Uterus (tissue), 4 donors: ENCODE data around the gene RGS7. TPM values are rescaled to one million over a fixed set of nuclear protein-coding genes. Genes with fewer than 3 reads are reported as not detected.

ENCODE experiments used
- DNase-seq, 2 donors: peaks; one replicate each; pipeline ENCODE4 v3.0.0-alpha.2; 2019 to 2020
- H3K27ac ChIP-seq, 2 donors: fragments of 200-600 bp; sonication (generic); 1 replicate in 1 of 2; 2 replicates in 1 of 2; pipeline ENCODE4 v1.5.1; 2016 to 2018
- H3K27me3 ChIP-seq, 2 donors: fragments of 200-600 bp; sonication (generic); one replicate each; pipeline ENCODE4 v1.5.1; 2018 to 2019; ENCODE audit warnings: control low read depth in 1 of 2
- H3K36me3 ChIP-seq, 2 donors: fragments of 200-600 bp; sonication (generic); one replicate each; pipeline ENCODE4 v1.5.1; 2019; ENCODE audit warnings: control low read depth in 1 of 2
- H3K4me1 ChIP-seq, 2 donors: fragments of 200-600 bp; sonication (generic); one replicate each; pipeline ENCODE4 v1.5.1; 2018 to 2019; ENCODE audit warnings: control low read depth in 1 of 2
- H3K4me3 ChIP-seq, 2 donors: fragments of 200-600 bp; sonication (generic); 1 replicate in 1 of 2; 2 replicates in 1 of 2; pipeline ENCODE4 v1.5.1; 2018 to 2019; ENCODE audit warnings: mild to moderate bottlenecking in 1 of 2
- H3K9me3 ChIP-seq, 2 donors: fragments of 200-600 bp; sonication (generic); one replicate each; pipeline ENCODE4 v1.5.1; 2019; ENCODE audit warnings: control low read depth in 1 of 2
- POLR2A ChIP-seq, 2 donors: fragments of 450-650 bp; IDR thresholded peaks; one replicate each; pipeline ENCODE4 v1.6.1; 2016; ENCODE audit warnings: antibody characterized with exemption in 2 of 2, mild to moderate bottlenecking in 1 of 2, moderate library complexity in 1 of 2
- intact Hi-C: fragments of 100-400 bp; cut with DNase I; formaldehyde crosslinking; loops from one replicate; pipeline ENCODE4 v1.15.1; 2023; ENCODE audit warnings: low total_unique reads
- total RNA-seq, 4 donors: library from RNA; depleted of rRNA in 3 of 4; stranded (reverse); fragments of >200 nt in 3 of 4; gene quantifications; one replicate each; pipeline versions ENCODE4 v1.1.0 to v1.2.4, GENCODE V29; 2014 to 2023
- TF ChIP-seq, protein P1 (sequence below), 4 experiments: fragments of 200-600 bp in 2 of 4; fragments of 450-650 bp in 2 of 4; sonication (generic) in 2 of 4; IDR thresholded peaks; one replicate each; pipeline ENCODE4 v1.5.1; 2016 to 2019; ENCODE audit warnings: antibody characterized with exemption in 4 of 4, mild to moderate bottlenecking in 2 of 4, moderate library complexity in 1 of 4
- donor health status: DM: yes; HTN: yes; CAD: no.

RGS7 gene
- total RNA-seq, 4 donors from 2014 or later: 0.62 TPM; not detected in 3

DNA sequence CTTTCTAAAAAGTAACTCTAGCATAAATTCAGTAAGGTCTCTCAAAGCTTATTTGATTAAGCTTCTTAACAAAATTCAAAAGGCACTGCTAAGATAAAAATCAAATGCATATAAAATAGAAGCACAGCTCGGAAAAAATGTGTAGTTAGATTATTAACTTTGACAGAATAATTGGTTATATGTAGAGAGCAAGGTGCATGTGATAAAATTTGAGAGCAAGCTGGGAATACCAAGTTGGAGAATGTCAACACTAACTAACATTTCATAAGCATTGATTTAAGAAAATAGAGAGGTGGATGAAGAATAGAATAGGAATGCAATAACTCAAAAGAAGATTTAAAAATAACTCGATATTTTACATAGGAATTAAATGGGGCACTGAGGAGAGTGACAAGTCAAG lies 540.5 kb downstream of the RGS7 start:
- H3K27me3 ChIP-seq: no peaks in the 10 kb centered on the region
- H3K9me3 ChIP-seq: no peaks in the 10 kb centered on the region
- DNase-seq: no peak
- no peak overlapping the region for H3K27ac ChIP-seq
- H3K4me3 ChIP-seq: no peak overlapping the region
- no peaks in the 10 kb centered on the region for H3K36me3 ChIP-seq
- TF ChIP-seq, protein P1, sequence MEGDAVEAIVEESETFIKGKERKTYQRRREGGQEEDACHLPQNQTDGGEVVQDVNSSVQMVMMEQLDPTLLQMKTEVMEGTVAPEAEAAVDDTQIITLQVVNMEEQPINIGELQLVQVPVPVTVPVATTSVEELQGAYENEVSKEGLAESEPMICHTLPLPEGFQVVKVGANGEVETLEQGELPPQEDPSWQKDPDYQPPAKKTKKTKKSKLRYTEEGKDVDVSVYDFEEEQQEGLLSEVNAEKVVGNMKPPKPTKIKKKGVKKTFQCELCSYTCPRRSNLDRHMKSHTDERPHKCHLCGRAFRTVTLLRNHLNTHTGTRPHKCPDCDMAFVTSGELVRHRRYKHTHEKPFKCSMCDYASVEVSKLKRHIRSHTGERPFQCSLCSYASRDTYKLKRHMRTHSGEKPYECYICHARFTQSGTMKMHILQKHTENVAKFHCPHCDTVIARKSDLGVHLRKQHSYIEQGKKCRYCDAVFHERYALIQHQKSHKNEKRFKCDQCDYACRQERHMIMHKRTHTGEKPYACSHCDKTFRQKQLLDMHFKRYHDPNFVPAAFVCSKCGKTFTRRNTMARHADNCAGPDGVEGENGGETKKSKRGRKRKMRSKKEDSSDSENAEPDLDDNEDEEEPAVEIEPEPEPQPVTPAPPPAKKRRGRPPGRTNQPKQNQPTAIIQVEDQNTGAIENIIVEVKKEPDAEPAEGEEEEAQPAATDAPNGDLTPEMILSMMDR (IDR thresholded peaks at IDR 0.05): no peak
- TF ChIP-seq POLR2A (IDR thresholded peaks at IDR 0.05): no peak
- H3K4me1 ChIP-seq: no peaks in the 10 kb centered on the region
- intact Hi-C loops: no loop called here

DNA sequence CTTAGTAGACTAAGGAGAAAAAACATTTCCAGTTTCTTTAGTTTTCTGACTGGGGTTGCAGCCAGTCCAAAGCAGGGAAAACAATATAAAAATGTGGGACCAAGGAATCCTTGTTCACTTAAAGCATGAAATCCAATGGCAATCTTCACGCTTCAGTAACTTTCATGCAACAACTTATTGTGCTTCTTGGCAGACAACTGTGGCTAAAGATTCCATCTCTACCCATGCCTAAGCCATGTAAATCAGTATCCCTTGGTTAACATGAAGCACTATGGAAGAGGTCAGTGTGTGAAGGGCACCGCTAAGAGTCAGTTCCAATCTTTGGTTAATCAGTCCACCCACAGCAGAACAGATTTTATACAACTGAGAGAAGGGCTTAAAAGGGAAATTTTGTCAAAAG lies 543.3 kb downstream of the RGS7 start:
- Histone ChIP-seq H3K27ac (no peak overlapping the region), H3K9me3 (no peaks in the 10 kb centered on the region), H3K27me3 (no peaks in the 10 kb centered on the region), H3K36me3 (no peaks in the 10 kb centered on the region), H3K4me1 (no peaks in the 10 kb centered on the region), H3K4me3 (no peak overlapping the region)
- intact Hi-C loops: no loop called here
- DNase-seq: no peak
- TF ChIP-seq POLR2A (IDR thresholded peaks at IDR 0.05): no peak
- TF ChIP-seq, protein P1 (IDR thresholded peaks at IDR 0.05): no peak

DNA sequence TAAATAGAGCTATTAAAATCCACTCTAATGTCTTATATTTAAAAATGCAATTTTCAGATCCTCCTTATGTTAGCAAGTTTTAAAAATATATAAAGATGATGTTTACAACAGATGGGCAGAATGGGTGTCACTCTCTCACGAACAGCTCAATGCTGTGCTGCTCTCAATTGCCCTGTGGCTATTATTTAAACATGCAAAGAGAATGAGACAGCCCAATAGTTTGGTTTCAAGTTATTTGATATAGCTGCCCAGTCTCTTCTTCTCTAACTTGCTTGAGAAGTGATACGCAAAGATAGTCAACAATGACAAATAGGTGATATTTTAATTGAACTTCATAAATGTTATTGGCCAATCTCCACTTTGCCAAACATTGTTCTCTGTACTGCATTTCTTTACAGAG lies 545.7 kb downstream of the RGS7 start:
- H3K4me3 ChIP-seq: no peak overlapping the region
- no peaks in the 10 kb centered on the region for H3K9me3 ChIP-seq
- H3K27ac ChIP-seq: no peak overlapping the region
- intact Hi-C loops: no loop called here
- DNase-seq: no peak
- no peaks in the 10 kb centered on the region for H3K27me3 ChIP-seq
- H3K4me1 ChIP-seq: no peaks in the 10 kb centered on the region
- H3K36me3 ChIP-seq: no peaks in the 10 kb centered on the region
- TF ChIP-seq, protein P1 (IDR thresholded peaks at IDR 0.05): no peak
- TF ChIP-seq POLR2A (IDR thresholded peaks at IDR 0.05): no peak

DNA sequence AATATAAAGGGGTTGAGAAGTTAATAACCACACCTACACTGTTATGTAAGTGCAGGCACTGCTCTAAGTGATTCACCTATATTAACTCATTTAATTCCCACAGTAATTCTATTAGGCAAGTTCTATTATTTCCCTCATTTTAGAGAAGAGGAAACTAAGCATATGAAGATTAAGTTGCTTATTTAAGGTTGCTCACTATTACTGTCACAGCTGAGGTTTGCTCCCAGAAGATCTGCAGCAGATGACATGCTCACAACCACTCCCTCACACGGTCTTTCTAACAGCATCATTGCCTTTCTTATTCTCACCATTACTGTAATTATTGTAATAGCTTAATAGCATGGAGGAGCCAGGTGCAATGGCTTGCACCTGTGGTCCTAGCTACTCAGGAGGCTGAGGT lies 548.6 kb downstream of the RGS7 start:
- intact Hi-C loops: no loop called here
- Histone ChIP-seq H3K9me3 (no peaks in the 10 kb centered on the region), H3K36me3 (no peaks in the 10 kb centered on the region), H3K4me1 (no peaks in the 10 kb centered on the region), H3K27me3 (no peaks in the 10 kb centered on the region), H3K4me3 (no peak overlapping the region), H3K27ac (no peak overlapping the region)
- TF ChIP-seq, protein P1 (IDR thresholded peaks at IDR 0.05): no peak
- no peak for TF ChIP-seq POLR2A (IDR thresholded peaks at IDR 0.05)
- no peak for DNase-seq

DNA sequence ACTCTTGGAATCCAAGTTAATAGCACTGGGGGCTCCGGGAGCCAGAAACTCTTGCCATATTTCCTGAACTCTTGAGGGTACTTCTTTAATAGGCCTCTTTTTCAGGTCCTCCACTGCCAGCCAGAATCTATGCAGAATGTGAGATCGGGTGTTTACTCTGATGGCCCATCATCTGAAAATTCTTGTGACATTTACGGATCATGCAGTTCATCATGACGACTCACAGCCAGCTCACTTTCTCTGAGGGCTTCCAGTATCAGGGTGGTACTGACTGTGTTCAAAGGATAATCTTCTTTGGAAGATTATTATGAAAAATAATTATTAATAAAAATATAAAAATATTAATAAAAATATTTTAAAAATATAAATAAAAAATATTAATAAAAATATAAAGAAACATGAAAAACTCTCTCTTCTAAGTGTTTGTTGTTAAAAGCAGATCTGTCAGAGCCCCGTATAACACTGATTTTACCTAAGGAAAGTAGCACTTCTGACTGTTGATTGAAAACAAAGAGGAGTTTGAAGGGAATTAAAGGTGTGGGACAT lies 550.7 kb downstream of the RGS7 start:
- intact Hi-C loops: no loop called here
- Histone ChIP-seq H3K9me3 (no peaks in the 10 kb centered on the region), H3K27me3 (no peaks in the 10 kb centered on the region), H3K27ac (no peak overlapping the region), H3K4me1 (no peaks in the 10 kb centered on the region), H3K4me3 (no peak overlapping the region), H3K36me3 (no peaks in the 10 kb centered on the region)
- TF ChIP-seq POLR2A (IDR thresholded peaks at IDR 0.05): no peak
- TF ChIP-seq, protein P1 (IDR thresholded peaks at IDR 0.05): no peak
- no peak for DNase-seq
